ENCODE results near the gene ANKRD22. TPM values are rescaled to one million over a fixed set of nuclear protein-coding genes. Genes with fewer than 3 reads are reported as not detected.

Gene ANKRD22
- total and polyA plus RNA-seq, 2 of the 8 experiments (the other 6 are each of a cell fraction or from before 2014, with no cell fraction given): 0.68 TPM; not detected in 1

DNA sequence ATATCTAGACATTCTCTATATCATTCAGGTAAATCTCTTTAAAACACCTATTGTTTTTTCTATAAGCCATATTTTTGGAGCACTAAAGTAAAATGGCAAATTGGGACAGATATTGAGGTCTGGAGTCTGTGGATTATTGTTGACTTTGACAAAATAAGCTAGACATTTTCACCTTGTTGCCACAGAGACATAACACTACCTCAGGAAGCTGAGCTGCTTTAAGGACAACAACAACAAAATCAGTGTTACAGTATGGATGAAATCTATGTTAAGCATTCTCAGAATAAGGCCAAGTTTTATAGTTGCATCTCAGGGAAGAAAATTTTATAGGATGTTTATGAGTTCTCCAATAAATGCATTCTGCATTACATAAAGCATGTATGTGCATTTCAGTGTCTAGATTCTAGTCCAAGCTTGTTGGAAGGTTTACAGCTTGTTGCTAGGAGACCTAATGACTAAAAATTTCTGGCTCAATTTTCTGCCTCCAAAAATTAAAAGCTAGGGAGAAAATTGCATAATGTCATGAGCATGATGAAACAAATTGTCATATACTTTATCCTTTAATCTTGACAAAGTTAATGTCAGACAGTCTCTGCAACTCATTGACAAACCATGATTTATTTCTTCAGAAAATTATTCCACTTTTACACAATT is 30.8 kb downstream of the ANKRD22 start:
- H4K20me1 ChIP-seq (replicated peaks in 1 of 2; ENCODE audit: control insufficient read depth in 1 of 2, insufficient read depth in 2 of 2, low read length in 2 of 2): no peaks in the 10 kb centered on the region
- H4K91ac ChIP-seq (replicated peaks; ENCODE audit: insufficient read length, low read length): no peak overlapping the region
- H3K4me2 ChIP-seq (ENCODE audit: insufficient read depth in 1 of 2, low read depth in 2 of 2, low read length in 2 of 2): no peak overlapping the region
- H3K23me2 ChIP-seq (ENCODE audit: low read depth, low read length): no peaks in the 10 kb centered on the region; the same call in 1 of the 2 replicates
- no peak overlapping the region for H2AK5ac ChIP-seq (ENCODE audit: low read depth, low read length)
- H2BK15ac ChIP-seq (ENCODE audit: low read length): no peak overlapping the region
- FAIRE-seq (no peak), DNase-seq (ENCODE audit: low read depth in 1 of 2, low spot score in 2 of 2) (no peak)
- no peak overlapping the region for H2BK5ac ChIP-seq (ENCODE audit: low read depth, low read length)
- H3K79me2 ChIP-seq (ENCODE audit: control insufficient read depth in 1 of 2, insufficient read depth in 2 of 2, low read length in 2 of 2): no peaks in the 10 kb centered on the region
- H3K9ac ChIP-seq (replicated peaks in 1 of 4; ENCODE audit: extremely low read depth in 1 of 4, low read depth in 3 of 4, low read length in 3 of 4): no peak overlapping the region
- H3K79me1 ChIP-seq (ENCODE audit: low read depth, low read length): no peaks in the 10 kb centered on the region
- no peak overlapping the region for H2BK20ac ChIP-seq (ENCODE audit: low read length)
- no peaks in the 10 kb centered on the region for H3K36me3 ChIP-seq (ENCODE audit: control insufficient read depth in 2 of 4, insufficient read depth in 4 of 4, low read length in 3 of 4)
- H3K9me3 ChIP-seq (ENCODE audit: insufficient read depth in 2 of 2, low read depth in 1 of 2, low read length in 1 of 2): no peaks in the 10 kb centered on the region
- H3K4me1 ChIP-seq (replicated peaks in 1 of 4; ENCODE audit: control insufficient read depth in 3 of 4, insufficient read depth in 4 of 4, low read length in 3 of 4): no peaks in the 10 kb centered on the region
- H3K23ac ChIP-seq (ENCODE audit: insufficient read length): no peak overlapping the region
- no peak overlapping the region for H2AFZ ChIP-seq (ENCODE audit: low read length)
- H3K56ac ChIP-seq (replicated peaks; ENCODE audit: insufficient read length, low read depth, low read length): no peak overlapping the region
- no peak overlapping the region for H3K4ac ChIP-seq (replicated peaks; ENCODE audit: insufficient read length, low read depth, low read length)
- no peak overlapping the region for H2BK12ac ChIP-seq (ENCODE audit: low read depth, low read length)
- H2BK120ac ChIP-seq (replicated peaks; ENCODE audit: low read depth, low read length): no peak overlapping the region
- POLR2A ChIA-PET (ENCODE audit: partially characterized antibody): no interaction called here
- no peak overlapping the region for H3K27ac ChIP-seq (ENCODE audit: low read depth, low read length)
- H3K4me3 ChIP-seq (ENCODE audit: extremely low read depth in 1 of 4, insufficient read depth in 2 of 4, low read depth in 3 of 4, low read length in 4 of 4): no peak overlapping the region
- H3K18ac ChIP-seq (ENCODE audit: extremely low read depth, low read length): no peak overlapping the region
- CTCF ChIA-PET (ENCODE audit: partially characterized antibody): interaction anchor here (0.7 to 2.0 kb wide), 7 partner anchors 9 to 239 kb away, joined by 3 to 12 read pairs (median 4); no protein-coding TSS in a partner anchor
- no peaks in the 10 kb centered on the region for H3K27me3 ChIP-seq (replicated peaks in 1 of 4; ENCODE audit: control insufficient read depth in 3 of 4, extremely low read depth in 1 of 4, insufficient read depth in 3 of 4, low read length in 3 of 4)
- no peak overlapping the region for H4K5ac ChIP-seq (ENCODE audit: insufficient read length, low read depth, low read length)
- H3K14ac ChIP-seq (ENCODE audit: insufficient read length): no peak overlapping the region
- H4K8ac ChIP-seq (ENCODE audit: extremely low read depth, insufficient read depth, low read length): no peak overlapping the region
- TF ChIP-seq ZNF274 (IDR thresholded peaks at IDR 0.05; ENCODE audit: borderline replicate concordance, extremely low read depth, low read length) (no peak), TBP (IDR thresholded peaks at IDR 0.05; ENCODE audit: low read depth, low read length) (no peak), CTBP2 (IDR thresholded peaks at IDR 0.05; ENCODE audit: borderline replicate concordance, insufficient read depth, insufficient read length, low read length) (no peak), RBBP5 (IDR thresholded peaks at IDR 0.05; ENCODE audit: borderline replicate concordance, low read depth, low read length) (no peak), POU5F1 (IDR thresholded peaks at IDR 0.05; ENCODE audit: low read depth, low read length) (no peak), KDM4A (IDR thresholded peaks at IDR 0.05; ENCODE audit: low read depth, low read length, severe bottlenecking) (no peak), JUN (IDR thresholded peaks at IDR 0.05; ENCODE audit: low read depth, low read length) (no peak), CHD1 (IDR thresholded peaks at IDR 0.05; ENCODE audit: low read depth, low read length) (no peak)
- TF ChIP-seq, protein P1, sequence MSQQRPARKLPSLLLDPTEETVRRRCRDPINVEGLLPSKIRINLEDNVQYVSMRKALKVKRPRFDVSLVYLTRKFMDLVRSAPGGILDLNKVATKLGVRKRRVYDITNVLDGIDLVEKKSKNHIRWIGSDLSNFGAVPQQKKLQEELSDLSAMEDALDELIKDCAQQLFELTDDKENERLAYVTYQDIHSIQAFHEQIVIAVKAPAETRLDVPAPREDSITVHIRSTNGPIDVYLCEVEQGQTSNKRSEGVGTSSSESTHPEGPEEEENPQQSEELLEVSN (IDR thresholded peaks at IDR 0.05): no peak
